ENCODE data around the gene GBA3. TPM values are rescaled to one million over a fixed set of nuclear protein-coding genes. Genes with fewer than 3 reads are reported as not detected.

GBA3 gene
- polyA plus RNA-seq, 1 donor from 2014 or later, result not detected

DNA sequence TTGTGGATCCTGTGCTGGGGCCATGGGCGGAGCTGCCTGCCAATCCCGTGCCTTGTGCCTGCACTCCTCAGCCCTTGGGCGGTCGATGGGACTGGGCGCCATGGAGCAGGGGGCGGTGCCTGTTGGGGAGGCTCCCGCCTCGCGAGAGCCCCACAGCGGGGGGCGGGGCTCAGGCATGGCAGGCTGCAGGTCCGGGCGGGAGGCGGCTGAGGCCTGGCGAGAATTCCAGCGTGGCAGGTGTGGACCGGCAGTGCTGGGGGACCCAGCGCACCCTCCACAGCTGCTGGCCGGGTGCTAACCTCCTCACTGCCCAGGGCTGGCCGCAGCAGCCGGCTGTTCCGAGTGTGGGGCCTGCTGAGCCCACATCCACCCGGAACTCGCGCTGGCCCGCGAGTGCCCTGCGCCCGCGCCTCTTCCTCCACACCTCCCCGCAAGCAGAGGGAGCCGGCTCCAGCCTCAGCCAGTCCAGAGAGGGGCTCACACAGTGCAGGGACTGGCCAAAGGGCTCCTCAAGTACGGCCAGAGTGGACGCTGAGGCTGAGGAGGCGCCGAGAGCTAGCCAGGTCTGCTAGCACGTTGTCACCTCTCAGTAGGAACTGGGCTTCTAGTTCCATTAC, 85.9 kb downstream of the GBA3 start:
- Histone ChIP-seq H3K9me3 (ENCODE audit: low read length) (no peaks in the 10 kb centered on the region), H3K79me2 (replicated peaks; ENCODE audit: insufficient read depth, low read length) (no peaks in the 10 kb centered on the region), H3K9ac (ENCODE audit: low read length) (no peak overlapping the region), H4K20me1 (ENCODE audit: insufficient read depth) (no peaks in the 10 kb centered on the region), H3F3A (ENCODE audit: insufficient read depth, low read length, poor library complexity, severe bottlenecking) (no peaks in the 10 kb centered on the region), H3K4me3 (ENCODE audit: low read length) (no peak overlapping the region), H3K9me2 (ENCODE audit: insufficient read depth, low read length) (no peaks in the 10 kb centered on the region), H2AFZ (ENCODE audit: low read depth, low read length) (no peak overlapping the region), H3K27me3 (ENCODE audit: insufficient read depth, low read depth, low read length) (no peaks in the 10 kb centered on the region), H3K4me2 (ENCODE audit: low read length) (no peak overlapping the region), H3K36me3 (ENCODE audit: insufficient read depth, low read length) (no peaks in the 10 kb centered on the region), H3K27ac (ENCODE audit: low read length) (no peak overlapping the region)
- TF ChIP-seq EZH2 (IDR thresholded peaks at IDR 0.05; ENCODE audit: borderline replicate concordance, insufficient read depth, low read length, poor library complexity, severe bottlenecking), result no peak
- TF ChIP-seq SMC3 (conservative IDR thresholded peaks at IDR 0.05; ENCODE audit: poor library complexity), result no peak
- TF ChIP-seq, protein P1, sequence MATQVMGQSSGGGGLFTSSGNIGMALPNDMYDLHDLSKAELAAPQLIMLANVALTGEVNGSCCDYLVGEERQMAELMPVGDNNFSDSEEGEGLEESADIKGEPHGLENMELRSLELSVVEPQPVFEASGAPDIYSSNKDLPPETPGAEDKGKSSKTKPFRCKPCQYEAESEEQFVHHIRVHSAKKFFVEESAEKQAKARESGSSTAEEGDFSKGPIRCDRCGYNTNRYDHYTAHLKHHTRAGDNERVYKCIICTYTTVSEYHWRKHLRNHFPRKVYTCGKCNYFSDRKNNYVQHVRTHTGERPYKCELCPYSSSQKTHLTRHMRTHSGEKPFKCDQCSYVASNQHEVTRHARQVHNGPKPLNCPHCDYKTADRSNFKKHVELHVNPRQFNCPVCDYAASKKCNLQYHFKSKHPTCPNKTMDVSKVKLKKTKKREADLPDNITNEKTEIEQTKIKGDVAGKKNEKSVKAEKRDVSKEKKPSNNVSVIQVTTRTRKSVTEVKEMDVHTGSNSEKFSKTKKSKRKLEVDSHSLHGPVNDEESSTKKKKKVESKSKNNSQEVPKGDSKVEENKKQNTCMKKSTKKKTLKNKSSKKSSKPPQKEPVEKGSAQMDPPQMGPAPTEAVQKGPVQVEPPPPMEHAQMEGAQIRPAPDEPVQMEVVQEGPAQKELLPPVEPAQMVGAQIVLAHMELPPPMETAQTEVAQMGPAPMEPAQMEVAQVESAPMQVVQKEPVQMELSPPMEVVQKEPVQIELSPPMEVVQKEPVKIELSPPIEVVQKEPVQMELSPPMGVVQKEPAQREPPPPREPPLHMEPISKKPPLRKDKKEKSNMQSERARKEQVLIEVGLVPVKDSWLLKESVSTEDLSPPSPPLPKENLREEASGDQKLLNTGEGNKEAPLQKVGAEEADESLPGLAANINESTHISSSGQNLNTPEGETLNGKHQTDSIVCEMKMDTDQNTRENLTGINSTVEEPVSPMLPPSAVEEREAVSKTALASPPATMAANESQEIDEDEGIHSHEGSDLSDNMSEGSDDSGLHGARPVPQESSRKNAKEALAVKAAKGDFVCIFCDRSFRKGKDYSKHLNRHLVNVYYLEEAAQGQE (IDR thresholded peaks at IDR 0.05; ENCODE audit: borderline replicate concordance), result no peak
- TF ChIP-seq, protein P2, sequence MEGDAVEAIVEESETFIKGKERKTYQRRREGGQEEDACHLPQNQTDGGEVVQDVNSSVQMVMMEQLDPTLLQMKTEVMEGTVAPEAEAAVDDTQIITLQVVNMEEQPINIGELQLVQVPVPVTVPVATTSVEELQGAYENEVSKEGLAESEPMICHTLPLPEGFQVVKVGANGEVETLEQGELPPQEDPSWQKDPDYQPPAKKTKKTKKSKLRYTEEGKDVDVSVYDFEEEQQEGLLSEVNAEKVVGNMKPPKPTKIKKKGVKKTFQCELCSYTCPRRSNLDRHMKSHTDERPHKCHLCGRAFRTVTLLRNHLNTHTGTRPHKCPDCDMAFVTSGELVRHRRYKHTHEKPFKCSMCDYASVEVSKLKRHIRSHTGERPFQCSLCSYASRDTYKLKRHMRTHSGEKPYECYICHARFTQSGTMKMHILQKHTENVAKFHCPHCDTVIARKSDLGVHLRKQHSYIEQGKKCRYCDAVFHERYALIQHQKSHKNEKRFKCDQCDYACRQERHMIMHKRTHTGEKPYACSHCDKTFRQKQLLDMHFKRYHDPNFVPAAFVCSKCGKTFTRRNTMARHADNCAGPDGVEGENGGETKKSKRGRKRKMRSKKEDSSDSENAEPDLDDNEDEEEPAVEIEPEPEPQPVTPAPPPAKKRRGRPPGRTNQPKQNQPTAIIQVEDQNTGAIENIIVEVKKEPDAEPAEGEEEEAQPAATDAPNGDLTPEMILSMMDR (IDR thresholded peaks at IDR 0.05; ENCODE audit: poor library complexity, severe bottlenecking), result no peak
- no peak for TF ChIP-seq POLR2AphosphoS5 (IDR thresholded peaks at IDR 0.05)

DNA sequence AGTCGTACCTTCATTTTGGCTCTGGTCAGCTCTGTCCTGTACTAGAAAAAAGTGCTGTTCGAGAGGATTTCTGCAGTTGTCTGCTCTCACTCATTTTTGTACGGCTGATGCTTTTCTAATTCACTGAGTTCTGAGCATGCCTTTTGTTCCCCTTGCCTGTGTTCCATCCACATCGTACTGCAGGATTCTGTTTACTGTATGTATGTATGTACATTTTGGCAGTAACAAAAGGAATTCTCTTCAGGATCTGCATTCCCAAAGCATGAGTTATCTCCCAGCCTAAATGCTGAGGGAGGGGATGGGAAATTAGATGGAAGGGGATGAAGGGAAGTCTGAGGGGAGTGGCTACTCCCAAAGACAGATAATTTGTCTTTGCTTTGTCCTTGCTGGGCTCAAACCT, 87.6 kb downstream of the GBA3 start:
- H3K27ac ChIP-seq (ENCODE audit: low read length), result no peak overlapping the region
- no peaks in the 10 kb centered on the region for H3K27me3 ChIP-seq (ENCODE audit: insufficient read depth, low read depth, low read length)
- H3K9me2 ChIP-seq (ENCODE audit: insufficient read depth, low read length), result no peaks in the 10 kb centered on the region
- no peak for TF ChIP-seq EP300 (conservative IDR thresholded peaks at IDR 0.05; ENCODE audit: poor library complexity, severe bottlenecking)
- no peak for TF ChIP-seq SMC3 (conservative IDR thresholded peaks at IDR 0.05; ENCODE audit: poor library complexity)
- TF ChIP-seq, protein P1 (IDR thresholded peaks at IDR 0.05; ENCODE audit: borderline replicate concordance), result no peak
- TF ChIP-seq, protein P2 (IDR thresholded peaks at IDR 0.05; ENCODE audit: poor library complexity, severe bottlenecking), result no peak
- TF ChIP-seq EZH2 (IDR thresholded peaks at IDR 0.05; ENCODE audit: borderline replicate concordance, insufficient read depth, low read length, poor library complexity, severe bottlenecking), result no peak
- no peak for TF ChIP-seq RAD21 (conservative IDR thresholded peaks at IDR 0.05)
- TF ChIP-seq TAF1 (IDR thresholded peaks at IDR 0.05; ENCODE audit: low read depth), result no peak
- no peak for TF ChIP-seq MXI1 (conservative IDR thresholded peaks at IDR 0.05; ENCODE audit: poor library complexity, severe bottlenecking)
- no peak for TF ChIP-seq POLR2AphosphoS5 (IDR thresholded peaks at IDR 0.05)
- H3K9ac ChIP-seq (ENCODE audit: low read length), result no peak overlapping the region
- H2AFZ ChIP-seq (ENCODE audit: low read depth, low read length), result no peak overlapping the region
- H3K4me3 ChIP-seq (ENCODE audit: low read length), result no peak overlapping the region
- H4K20me1 ChIP-seq (ENCODE audit: insufficient read depth), result no peaks in the 10 kb centered on the region
- no peaks in the 10 kb centered on the region for H3K9me3 ChIP-seq (ENCODE audit: low read length)
- H3K36me3 ChIP-seq (ENCODE audit: insufficient read depth, low read length), result no peaks in the 10 kb centered on the region
- H3F3A ChIP-seq (ENCODE audit: insufficient read depth, low read length, poor library complexity, severe bottlenecking), result no peaks in the 10 kb centered on the region
- H3K4me2 ChIP-seq (ENCODE audit: low read length), result no peak overlapping the region
- no peaks in the 10 kb centered on the region for H3K79me2 ChIP-seq (replicated peaks; ENCODE audit: insufficient read depth, low read length)
